ENCODE measurements around the gene GPANK1. TPM values are rescaled to one million over a fixed set of nuclear protein-coding genes. Genes with fewer than 3 reads are reported as not detected.

GPANK1 gene
- total and polyA plus RNA-seq, 10 of the 15 experiments (the other 5 are each of a cell fraction or from before 2014, with no cell fraction given), result 11.7 to 36.3 (median 17.5) TPM

GRCh38 chr6:31652925-31653724 is 11.7 kb downstream of the GPANK1 start:
- no peaks in the 10 kb centered on the region for H3K9me3 ChIP-seq (replicated peaks; ENCODE audit: control insufficient read depth, insufficient read depth, low read length)
- WGBS (ENCODE audit: insufficient coverage, insufficient replicate concordance, low lambda C conversion rate, missing lambda C conversion rate), result 7% methylated on average over 37 of the region's 37 CpGs
- no peak for DNase-seq (ENCODE audit: low read depth, low spot score)
- peaks cover 50% of the 10 kb centered on the region for H3K79me2 ChIP-seq (ENCODE audit: control insufficient read depth, insufficient read depth, low read length)
- RAD21 ChIA-PET (ENCODE audit: unreplicated experiment), result interaction anchor here (0.7 to 2.5 kb wide), 14 partner anchors 8 to 210 kb away, joined by 3 to 11 read pairs (median 3); partner anchors contain the start of genes C6orf47, CLIC1, GPANK1 and NEU1
- TSS peak; percentile 99 for BruUV-seq (replicated peaks)
- in situ Hi-C loops (cut with MboI) (no loop called here), intact Hi-C loops (cut with micrococcal nuclease; ENCODE audit: unreplicated experiment) (loop anchor here (1.0 to 2.0 kb wide), 3 partner anchors 33 to 156 kb away; partner anchors contain the start of genes ATP6V1G2, NFKBIL1 and PRRC2A)
- no peaks in the 10 kb centered on the region for H3K27me3 ChIP-seq (replicated peaks in 1 of 2; ENCODE audit: control insufficient read depth in 2 of 2, insufficient read depth in 2 of 2, low read length in 1 of 2)
- H3K4me2 ChIP-seq (ENCODE audit: control insufficient read depth, insufficient read depth), result peak overlapping the region; percentile 75
- H2AFZ ChIP-seq (ENCODE audit: control insufficient read depth, low read depth, low read length), result peak overlapping the region; percentile 87
- ATAC-seq, result peak; percentile 84
- CTCF ChIA-PET, result interaction anchor here (0.6 to 3.6 kb wide), 13 partner anchors 8 to 177 kb away, joined by 3 to 19 read pairs (median 4); partner anchors contain the start of genes ABHD16A, C6orf47 and GPANK1
- SMC1A ChIA-PET (ENCODE audit: uncharacterized antibody, unreplicated experiment), result interaction anchor here (0.7 to 5.0 kb wide), 17 partner anchors 8 to 210 kb away, joined by 3 to 31 read pairs (median 4); partner anchors contain the start of genes AIF1, C6orf47, GPANK1 and NEU1
- FAIRE-seq, result peak; percentile 96
- no peaks in the 10 kb centered on the region; the same call in 1 of the 2 replicates for H4K20me1 ChIP-seq (ENCODE audit: control insufficient read depth, insufficient read depth)
- peaks cover 10 to 22% of the 10 kb centered on the region in 2 experiments for H3K36me3 ChIP-seq (ENCODE audit: control insufficient read depth in 2 of 2, insufficient read depth in 2 of 2, low read length in 1 of 2)
- peaks cover 8% of the 10 kb centered on the region; the same call in 1 of the 2 replicates for H3K4me1 ChIP-seq (ENCODE audit: control insufficient read depth, insufficient read depth, low read length)
- peak overlapping the region; percentile 91 for H3K4me3 ChIP-seq
- POLR2A ChIA-PET, result interaction anchor here (0.6 to 6.3 kb wide), 24 partner anchors 10 to 306 kb away, joined by 3 to 107 read pairs (median 4); partner anchors contain the start of genes C6orf47, CLIC1, CSNK2B and DDX39B
- H3K9ac ChIP-seq (ENCODE audit: control insufficient read depth, insufficient read depth, low read length), result peak overlapping the region; percentile 91
- H3K27ac ChIP-seq (ENCODE audit: control insufficient read depth, insufficient read depth), result peak overlapping the region; percentile 99
- TF ChIP-seq NKRF (conservative IDR thresholded peaks at IDR 0.05), result peak; percentile 62; the same call in 1 of the 2 replicates
- 0 out of 2 replicates have a peak, but pooled peaks have one; percentile 6 for TF ChIP-seq CHD2 (IDR thresholded peaks at IDR 0.05; ENCODE audit: borderline replicate concordance, low read depth, low read length)
- no peak for TF ChIP-seq RFX5 (IDR thresholded peaks at IDR 0.05; ENCODE audit: low read depth, low read length)
- TF ChIP-seq SKIL (IDR thresholded peaks at IDR 0.05; ENCODE audit: low read depth, poor library complexity, severe bottlenecking), result no peak
- TF ChIP-seq MTA3 (IDR thresholded peaks at IDR 0.05; ENCODE audit: borderline replicate concordance, low read length), result peak; percentile 60; the same call in 1 of the 2 replicates
- TF ChIP-seq YY1 (IDR thresholded peaks at IDR 0.05; ENCODE audit: low read depth, low read length), result peak; percentile 7; the same call in 1 of the 2 replicates
- TF ChIP-seq CBX5 (IDR thresholded peaks at IDR 0.05; ENCODE audit: low read depth), result peak; percentile 21; the same call in 1 of the 2 replicates
- peak; percentile 95 for TF ChIP-seq ATF7 (IDR thresholded peaks at IDR 0.05; ENCODE audit: low read depth)
- no peak for TF ChIP-seq BACH1 (IDR thresholded peaks at IDR 0.05; ENCODE audit: borderline replicate concordance)
- peak; percentile 47 for TF ChIP-seq KLF5 (IDR thresholded peaks at IDR 0.05; ENCODE audit: partially characterized antibody)
- peak; percentile 59 for TF ChIP-seq ATF2 (IDR thresholded peaks at IDR 0.05; ENCODE audit: low read length)
- peak; percentile 52; the same call in 1 of the 2 replicates for TF ChIP-seq FOXM1 (IDR thresholded peaks at IDR 0.05; ENCODE audit: low read depth, low read length)
- peak; percentile 39; the same call in 1 of the 2 replicates for TF ChIP-seq TCF7 (IDR thresholded peaks at IDR 0.05; ENCODE audit: borderline replicate concordance)
- TF ChIP-seq IKZF2 (IDR thresholded peaks at IDR 0.05), result peak in 1 of 2 experiments; percentile 50; a peak in 3 of 4 replicates
- TF ChIP-seq MAX (IDR thresholded peaks at IDR 0.05; ENCODE audit: low read depth, low read length), result peak; percentile 4; the same call in 1 of the 2 replicates
- TF ChIP-seq SPI1 (IDR thresholded peaks at IDR 0.05; ENCODE audit: borderline replicate concordance, insufficient read depth, low read depth, low read length), result no peak; the same call in 1 of the 2 replicates

Data from GM12878 (cell line).